HG02884 (cell line): Measurements from ENCODE around the gene IGFALS.

Source experiments
- ATAC-seq: cut with Tn5 transposase; IDR thresholded peaks from one replicate; pipeline ENCODE4 v1.9.1; 2021; ENCODE audit warnings: mild to moderate bottlenecking, moderate library complexity; ENCODE audit not compliant: unreplicated experiment

IGFALS gene

DNA sequence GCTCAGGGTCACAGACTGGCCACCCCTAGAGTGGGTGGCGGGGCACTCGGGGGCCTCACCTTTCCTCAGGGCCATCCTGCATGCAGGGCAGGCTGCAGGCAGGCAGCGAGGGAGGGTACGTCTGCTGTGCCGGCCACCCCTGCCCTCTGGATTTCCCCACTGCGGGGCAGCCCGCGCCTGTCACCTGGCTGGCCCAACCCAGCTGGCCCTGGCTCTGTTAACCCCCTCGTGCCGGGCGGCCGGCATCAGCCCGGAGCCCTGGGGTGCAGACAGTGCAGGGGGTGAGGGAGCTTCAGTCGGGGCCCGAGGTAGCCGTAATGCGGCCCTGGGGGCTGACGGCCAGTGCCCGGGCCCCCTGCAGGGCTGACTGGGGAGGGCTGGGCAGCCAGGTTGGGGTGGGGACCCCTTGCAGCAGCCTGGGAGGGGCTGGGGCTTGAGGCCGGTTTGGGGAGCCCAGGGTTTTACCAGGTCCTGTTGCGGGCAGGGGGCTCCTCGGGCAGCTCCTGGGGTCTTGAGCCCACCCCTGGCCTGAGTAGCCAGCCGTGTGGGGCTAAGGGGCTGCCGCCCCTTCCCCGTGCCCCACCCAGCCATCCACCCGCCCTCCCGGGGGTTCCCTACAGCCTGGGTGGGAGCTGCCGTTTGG, at the start of gene IGFALS:
Gene IGFALS, minus strand, starts transcription at position 128 of the 643 bp plus-strand sequence. Its CDS starts 53 bp downstream, at position 75.
- no peak for ATAC-seq

DNA sequence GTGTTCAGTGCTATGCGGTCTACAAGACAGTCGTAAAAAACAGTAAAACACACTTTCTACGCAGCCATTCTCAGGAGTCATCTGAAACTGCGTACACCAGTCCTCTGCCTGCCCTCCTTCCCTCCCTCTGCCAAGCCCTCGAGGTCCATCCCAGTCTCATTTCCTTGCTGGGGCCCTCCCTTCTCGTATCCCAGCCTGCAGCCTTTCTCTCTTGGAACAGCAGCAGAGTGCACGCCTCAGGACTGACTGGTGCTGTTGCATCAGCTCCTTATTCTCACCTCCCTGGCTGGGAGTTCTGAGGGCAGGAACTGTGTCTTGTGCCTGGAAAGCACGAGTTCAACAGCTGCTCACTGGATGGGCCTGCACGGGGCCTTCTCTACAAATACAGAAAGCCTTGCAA, 46.0 kb upstream of the IGFALS start:
- ATAC-seq = no peak

DNA sequence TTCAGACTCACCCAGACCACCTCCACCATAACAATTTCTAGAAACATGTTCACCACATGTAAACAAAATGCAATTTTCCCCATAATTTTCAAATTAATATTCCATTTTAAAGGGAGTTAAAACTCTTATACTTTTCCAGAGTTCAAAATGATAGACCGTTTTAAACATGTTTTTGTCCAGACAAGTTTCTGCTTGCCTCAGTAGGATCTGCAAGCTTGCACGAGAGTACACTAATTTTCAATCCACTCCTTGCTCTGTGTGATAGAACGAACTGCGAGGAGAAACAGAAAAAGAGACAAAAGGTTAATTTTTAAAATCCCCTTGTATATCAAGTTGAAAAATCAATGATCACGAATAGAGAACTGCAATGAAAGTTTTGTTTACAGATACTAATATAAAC, 40.6 kb upstream of the IGFALS start:
- ATAC-seq = no peak

DNA sequence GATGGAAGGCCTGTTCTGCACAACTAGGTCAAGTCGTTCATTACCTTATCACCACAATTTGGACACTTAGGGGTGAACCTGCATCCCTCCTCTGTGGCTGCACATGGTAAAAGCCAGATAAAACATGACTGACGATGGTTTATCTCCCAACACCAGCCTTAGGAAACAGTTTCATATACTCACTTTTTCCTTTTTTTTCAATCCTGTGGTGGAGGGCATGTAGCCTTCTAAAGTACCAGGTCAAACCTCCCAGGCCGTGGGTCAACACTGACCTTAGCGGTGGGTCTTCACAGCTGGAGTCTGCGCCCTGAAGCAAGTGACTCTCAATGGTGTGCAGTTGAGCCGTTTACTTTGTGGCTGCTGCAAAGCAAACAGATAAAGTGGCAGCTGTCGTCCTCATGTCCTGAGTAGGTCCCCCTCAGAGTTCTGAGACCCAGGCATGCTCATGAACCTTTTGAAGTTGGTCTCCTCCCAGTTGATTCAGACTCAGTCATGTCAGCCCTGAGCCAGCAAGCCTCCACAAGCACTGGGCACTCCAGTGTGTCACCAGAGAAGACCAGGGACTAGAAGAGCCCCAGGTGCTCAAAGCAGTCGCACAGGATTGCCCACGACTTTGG, 39.4 kb upstream of the IGFALS start:
- no peak for ATAC-seq

DNA sequence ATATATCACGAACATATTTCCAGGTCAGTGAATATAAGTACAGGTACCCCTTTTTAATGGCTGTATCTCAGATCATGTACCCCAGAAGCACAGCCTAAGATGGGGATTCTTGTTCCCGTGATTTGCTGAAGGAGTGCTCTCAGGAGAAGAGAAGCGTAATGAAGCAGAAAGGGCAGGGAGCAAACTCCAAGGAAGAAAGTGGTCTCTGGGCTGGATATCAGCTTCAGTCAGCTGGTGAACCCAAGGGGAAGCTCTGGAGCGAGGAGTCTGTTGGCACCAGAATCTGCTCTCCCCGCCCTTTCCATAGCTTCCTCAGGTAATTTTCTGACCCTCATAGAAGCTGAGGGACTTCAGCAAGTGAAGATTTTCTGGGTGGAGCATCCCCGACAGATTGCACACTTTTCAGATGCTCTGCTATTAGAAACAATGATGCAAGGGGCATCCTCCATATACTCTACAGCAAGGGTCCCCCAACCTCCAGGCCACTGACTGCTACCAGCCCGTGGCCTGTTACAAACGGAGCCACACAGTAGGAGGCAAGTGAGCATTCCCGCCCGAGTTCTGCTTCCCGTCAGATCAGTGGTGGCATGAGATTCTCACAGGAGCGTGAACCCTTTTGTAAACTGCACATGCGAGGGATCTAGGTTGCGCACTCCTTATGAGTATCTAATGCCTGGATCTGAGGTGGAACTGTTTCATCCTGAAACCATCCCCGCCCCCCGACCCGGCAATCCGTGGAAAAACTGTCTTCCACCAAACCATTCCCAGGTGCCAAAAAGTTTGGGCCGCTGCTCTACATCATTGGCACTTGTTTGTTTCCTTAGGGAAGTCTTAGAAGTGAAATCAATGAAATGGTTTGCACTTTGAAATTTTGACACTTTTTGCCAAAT, 37.9 kb upstream of the IGFALS start:
- no peak for ATAC-seq

DNA sequence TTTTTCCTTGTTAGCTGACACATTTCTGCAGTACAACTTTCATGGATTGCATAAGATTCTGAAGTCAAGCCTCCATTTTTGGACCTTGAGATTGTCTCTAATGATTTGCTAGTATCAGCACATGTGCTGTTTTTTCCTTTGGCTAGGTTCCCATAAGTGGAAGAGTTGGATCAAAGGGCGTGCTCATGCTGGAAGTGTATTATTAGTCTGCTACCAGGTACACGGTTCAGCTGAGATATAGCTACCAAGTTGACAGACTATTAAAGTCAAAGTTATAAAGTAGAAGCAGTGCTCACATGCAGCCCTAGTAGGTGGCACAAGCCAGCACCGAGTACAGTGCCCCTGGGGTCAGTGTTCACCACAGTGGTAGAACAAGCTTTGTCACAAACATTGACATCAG, 36.7 kb upstream of the IGFALS start:
- no peak for ATAC-seq

DNA sequence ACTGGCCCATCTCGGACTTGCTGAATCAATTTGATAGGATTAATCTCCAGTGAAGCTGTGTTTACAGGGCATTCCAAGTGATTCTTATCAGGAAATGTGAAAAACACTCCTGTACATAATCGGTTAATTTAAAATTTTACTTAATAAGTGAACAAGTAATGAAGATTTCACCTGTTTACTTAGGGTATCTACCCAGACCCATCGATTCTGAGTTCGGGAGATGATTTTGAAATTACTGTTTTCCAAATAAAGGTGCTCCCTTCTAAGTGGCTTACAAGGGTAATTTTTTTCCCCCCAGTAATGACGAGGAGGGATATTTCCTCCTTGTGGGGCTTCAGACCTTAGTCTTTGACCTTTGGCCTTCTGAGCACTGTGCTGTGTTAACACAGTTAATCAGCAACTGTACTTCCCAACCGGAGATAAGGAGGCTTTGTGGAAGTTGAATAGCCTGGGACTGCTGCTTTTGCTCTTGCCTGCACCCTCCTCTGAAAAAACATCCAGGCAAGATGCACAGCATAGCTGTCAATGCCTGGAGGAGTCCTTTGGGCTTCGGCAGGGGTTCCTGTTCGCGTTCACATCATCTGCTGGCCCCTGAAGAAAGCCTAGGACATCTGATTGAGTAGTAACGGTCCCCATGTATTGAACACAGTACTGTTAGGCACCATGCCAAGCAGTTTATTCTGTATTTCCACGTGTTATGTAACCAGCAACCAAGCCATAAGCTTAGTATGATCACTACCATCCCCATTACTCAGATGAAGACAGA, 35.3 kb upstream of the IGFALS start:
- no peak for ATAC-seq

DNA sequence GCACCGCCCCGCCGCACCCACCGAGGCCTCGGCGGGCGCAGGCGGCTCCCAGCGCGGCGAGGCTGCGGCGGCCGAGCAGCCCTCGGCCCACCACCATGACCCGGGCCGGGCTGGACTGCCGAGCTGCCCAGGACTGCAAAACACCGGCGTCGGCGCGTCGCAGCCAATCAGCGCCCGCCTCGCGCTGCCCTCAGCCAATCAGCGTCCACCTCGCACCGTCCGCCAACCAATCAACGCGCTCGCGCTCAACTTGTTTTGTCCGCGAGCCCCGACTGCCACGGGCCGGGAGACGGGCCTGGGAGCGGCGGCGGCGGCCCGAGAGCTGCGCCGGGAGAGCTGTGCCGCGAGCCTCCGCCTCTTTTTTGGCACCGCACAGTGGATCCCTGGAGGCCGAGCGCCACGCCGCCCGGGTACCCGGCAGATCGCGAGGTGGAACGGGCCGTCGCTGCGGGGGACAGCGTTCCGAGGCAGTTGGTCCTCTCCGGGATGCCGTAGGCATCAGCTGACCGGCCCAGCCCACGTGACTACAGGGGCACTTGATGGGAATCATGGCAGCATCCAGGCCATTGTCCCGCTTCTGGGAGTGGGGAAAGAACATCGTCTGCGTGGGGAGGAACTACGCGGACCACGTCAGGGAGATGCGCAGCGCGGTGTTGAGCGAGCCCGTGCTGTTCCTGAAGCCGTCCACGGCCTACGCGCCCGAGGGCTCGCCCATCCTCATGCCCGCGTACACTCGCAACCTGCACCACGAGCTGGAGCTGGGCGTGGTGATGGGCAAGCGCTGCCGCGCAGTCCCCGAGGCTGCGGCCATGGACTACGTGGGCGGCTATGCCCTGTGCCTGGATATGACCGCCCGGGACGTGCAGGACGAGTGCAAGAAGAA, 33.4 kb upstream of the IGFALS start, which contains the start of the genes FAHD1 and HAGH:
Gene FAHD1, plus strand, starts transcription at position 516 of the 883 bp plus-strand sequence. Its CDS starts 33 bp downstream, at position 549.
Gene HAGH, minus strand, starts transcription at position 135 of the 883 bp plus-strand sequence. Its CDS starts 38 bp downstream, at position 97.
- ATAC-seq = peak; percentile 82

DNA sequence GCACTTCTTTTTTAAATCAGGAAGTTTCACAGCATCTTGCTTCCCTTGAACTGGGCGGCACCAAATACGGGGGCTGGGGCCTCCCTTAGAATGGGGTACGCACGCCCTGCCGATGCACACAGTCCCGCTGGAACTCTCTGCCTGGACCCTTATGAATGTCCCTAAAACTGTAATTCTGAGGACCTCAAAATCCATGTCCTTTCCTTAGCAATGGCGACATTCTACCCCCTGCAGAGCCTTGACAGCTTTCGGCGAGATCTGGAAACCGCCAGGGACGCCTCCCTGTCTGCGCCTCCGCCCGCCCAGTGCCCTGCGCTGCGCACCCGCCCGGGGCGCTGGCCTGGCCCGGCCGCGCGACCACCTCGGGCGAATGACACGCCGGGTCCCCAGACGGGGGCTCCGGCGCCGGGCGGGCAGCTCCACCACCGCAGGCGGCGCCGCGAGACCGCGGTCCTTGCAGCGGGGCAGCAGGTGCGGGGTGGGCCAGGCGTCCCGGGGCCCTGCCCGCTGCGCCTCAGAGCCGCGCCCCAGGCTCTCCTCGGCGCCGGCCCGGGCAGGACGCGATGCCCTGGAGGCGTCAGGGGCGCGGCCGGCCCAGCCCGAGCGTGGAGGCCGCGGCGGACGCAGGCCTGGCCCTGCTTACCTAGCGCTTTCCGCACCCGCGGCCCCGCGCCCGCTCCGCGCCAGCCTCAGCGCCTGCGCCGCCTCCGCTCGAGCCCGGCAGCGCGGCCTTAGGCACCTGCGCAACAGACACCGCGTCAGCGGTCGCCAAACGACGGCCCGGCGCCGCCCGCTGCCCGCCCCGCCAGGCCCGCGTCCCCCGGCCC, 32.6 kb upstream of the IGFALS start:
- peak; percentile 30 for ATAC-seq

DNA sequence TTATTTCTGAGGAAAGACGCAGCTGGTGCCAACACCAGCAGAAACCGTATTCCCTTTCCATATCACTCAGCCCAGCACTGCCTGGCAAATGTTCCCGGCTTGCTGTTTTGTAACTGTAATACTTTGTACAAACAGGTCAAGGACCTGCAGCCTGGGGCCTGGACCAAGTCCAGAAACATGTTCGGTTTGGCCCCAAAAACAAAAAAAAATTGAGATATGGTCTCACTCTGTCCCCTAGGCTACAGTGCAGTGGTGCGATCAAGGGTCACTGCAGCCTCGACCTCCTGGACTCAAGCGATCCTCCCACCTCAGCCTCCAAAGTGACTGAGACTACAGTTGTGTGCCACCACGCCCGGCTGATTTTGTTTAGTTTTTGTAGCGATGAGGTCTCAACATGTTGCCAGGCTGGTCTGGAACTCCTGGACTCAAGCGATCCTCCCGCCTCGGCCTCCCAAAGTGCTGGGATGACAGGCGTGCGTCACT, 31.9 kb upstream of the IGFALS start:
- ATAC-seq = no peak

DNA sequence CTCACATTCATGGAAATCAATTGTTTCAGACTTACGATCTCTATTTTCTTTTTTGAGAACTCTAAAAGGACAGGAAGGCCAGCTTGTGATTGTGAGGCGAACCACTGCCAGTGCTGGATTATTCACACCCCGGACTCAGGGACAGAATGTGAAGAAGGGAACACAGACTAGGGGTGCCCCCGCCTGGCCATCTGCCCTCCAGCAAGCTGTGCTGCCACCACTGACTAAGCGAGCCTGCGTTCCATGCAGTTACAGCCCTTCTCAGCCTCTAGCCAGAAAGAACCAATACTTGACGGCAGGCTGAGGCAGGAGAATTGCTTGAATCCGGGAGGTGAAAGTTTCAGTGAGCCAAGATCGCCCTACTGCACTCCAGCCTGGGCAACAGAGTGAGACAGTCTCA, 30.3 kb upstream of the IGFALS start:
- ATAC-seq = no peak

DNA sequence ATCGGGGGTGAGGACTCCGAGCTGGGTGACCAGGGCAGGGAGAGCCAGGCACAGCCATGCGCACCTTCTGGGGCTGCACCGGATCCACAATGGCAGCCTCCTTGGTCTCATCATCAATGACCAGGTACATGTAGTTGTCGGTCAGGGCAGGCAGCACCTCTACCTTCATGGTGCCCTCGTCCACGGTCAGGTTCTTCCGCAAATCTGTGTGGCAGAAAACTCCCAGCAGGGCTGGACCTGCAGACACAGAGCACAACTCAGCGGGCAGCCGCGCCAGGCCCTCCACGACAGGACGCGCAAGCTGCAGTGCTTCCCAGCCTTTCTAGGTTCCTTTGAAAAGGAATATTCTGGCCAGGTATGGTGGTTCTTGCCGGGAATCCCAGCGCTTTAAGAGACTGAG, 29.3 kb upstream of the IGFALS start:
- no peak for ATAC-seq

DNA sequence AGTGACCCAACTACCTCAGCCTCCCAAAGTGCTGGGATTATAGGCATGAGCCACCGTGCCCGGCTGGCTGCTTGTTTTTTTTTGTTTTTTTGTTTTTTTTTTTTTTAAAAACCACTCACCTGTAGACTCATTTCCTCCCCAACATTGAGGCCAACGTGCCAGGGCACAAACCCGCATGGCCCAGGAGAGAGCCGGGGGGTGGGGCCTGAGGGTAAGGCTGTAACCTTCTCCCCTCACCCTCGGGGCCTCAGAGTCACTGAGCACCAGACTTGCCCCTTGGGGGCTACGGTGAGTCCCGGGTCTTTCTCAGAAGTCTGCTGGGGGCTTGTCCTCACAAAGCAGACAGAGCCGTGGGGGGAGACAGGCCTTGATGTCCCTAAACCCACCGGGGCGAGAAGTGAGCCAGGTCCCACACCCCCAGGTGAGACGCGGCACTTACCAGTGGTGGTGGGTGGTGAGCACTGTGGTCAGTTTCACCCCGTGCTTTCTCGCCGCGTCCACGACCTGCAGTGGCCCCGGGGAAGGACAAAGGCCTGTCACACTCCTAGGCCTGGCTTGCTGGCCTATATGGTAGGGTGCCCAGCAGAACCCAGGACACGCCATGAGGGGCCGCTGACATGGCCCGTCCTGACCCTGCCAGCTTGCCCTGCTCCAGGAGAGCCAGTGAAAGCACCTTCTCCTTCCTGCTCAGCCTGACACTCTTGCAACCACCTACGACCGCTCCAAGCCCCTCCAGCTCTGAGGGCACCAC, 28.5 kb upstream of the IGFALS start:
- ATAC-seq = no peak

DNA sequence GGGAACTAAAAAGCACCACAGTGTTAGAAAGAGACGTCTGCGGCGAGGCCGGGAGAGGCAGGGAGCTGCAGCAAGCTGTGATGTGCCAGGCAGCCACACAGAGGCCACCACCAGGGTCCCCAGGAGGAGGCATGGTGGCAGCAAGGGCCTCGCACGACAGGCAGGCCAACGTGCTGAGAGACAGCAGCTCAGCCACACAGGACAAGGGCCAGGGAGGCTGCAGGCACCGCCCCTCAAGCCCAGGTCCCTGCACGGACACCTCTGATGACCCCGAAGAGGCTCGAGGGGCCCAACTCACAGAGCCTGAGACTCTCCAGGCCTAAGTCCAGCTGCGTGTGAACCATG, 27.4 kb upstream of the IGFALS start:
- ATAC-seq = no peak

DNA sequence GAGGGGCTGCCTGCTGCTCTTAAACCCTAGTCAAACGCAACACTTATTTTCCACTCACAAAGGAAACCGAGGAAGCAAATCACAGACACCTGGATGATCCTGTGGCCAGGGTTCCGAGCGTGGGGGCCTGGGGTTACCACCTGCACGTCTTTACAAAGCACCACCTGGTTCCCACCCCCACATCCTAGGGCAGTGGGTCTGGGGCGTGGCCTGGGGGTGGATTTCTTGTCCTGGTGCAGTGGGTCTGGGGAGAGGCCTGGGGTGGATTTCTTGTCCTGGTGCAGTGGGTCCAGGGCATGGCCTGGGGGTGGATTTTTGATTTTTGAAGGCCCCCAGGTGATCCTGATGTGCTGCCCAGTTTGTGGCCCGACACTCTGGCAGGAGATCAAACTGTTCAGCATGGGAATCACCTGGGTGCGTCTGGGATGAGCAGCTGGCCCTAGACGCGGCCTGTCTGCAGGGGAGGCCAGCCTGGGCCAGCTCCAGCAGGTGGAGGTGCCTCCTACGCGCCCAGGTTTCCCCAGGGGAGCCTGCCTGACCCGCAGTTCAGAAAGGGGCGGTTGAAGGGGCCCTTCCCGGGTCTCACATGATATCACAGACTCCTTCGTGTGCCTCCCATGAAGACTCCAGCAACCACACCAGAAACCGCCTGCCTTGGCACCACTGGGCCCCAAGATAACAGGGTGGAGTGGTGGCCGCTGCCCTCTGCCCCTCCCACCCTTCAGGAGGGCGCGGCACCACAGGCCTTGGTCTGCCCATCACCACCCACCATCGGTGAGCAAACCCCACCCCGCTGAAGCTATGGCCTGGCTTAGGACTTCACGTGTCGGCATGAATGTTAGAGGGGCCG, 26.8 kb upstream of the IGFALS start:
- no peak for ATAC-seq

DNA sequence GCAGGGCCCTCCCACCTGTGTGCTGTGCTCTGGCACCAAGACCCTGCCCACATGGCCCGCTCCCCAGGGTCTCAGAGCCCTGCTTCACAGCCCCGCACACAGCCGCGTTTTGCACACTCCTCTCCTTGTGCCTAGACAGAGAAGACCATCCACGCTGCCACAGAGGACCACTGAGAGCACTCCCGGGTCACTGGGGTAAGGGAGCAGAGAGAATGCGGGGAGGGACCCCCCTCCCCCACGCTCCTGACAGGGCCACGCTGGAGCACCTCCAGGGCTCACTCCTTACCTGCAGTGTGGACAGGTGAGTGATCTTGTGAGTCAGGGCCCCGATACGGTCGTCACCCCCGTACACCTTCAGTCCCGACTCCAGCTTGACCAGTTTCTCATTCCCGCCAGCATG, 26.1 kb upstream of the IGFALS start:
- ATAC-seq = no peak

DNA sequence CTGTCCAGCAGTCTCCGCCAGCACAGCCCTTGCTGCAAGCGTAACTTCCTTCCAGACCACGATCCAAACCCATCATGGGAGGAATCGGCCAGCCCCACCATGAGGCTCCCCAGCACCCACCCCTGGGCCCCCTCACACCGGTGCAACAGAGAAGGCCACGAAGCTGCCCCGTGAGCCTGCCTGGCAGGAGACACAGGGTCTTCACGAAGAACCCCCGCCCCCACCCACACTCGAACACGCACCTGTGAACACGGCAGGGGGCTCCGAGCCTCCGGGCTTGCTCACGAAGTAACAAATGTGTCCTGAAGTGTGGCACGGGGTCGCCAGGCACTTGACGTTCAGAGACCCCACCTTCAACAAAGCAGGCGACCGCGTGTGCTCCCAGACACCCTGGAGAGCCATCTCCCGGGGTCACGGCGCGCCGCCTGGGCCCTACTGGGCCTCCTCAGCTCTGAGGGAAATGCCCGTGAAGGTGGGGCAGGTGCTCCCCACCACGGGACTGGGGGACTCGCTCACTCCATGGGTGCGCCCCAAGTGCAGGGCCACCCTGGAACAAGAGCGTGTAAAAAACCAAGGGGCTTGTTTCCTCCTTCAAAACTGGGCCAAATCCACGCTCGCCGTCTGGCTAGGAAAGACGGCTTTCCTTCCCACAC, 25.5 kb upstream of the IGFALS start:
- ATAC-seq = no peak
